Fibroblast of lung (primary cell): ENCODE measurements around the gene GPR34. TPM values are rescaled to one million over a fixed set of nuclear protein-coding genes. Genes with fewer than 3 reads are reported as not detected.
"Not testable (repeated sequence)": the region's sequence is repeated elsewhere in the genome, so short reads cannot be mapped to it uniquely, and the experiment has no call there.

ENCODE experiments used
- DNase-seq, 2 donors: peaks; one replicate each; pipeline versions ENCODE4 v3.0.0 to v3.0.0-alpha.2; 2010; ENCODE audit warnings: low read depth in 2 of 2
- H2AFZ ChIP-seq: 2 replicates; pipeline ENCODE4 v1.5.1; 2012; ENCODE audit warnings: low read length, control low read depth, inconsistent platforms
- H3K27ac ChIP-seq: 2 replicates; pipeline ENCODE4 v1.5.1; 2011; ENCODE audit warnings: low read length, control low read depth; ENCODE audit not compliant: insufficient read depth
- H3K27me3 ChIP-seq: 2 replicates; pipeline ENCODE4 v1.5.1; 2011; ENCODE audit warnings: mild to moderate bottlenecking, low read length; ENCODE audit not compliant: control insufficient read depth, insufficient read depth
- H3K36me3 ChIP-seq: 2 replicates; pipeline ENCODE4 v1.5.1; 2011; ENCODE audit warnings: low read length; ENCODE audit not compliant: control insufficient read depth, insufficient read depth
- H3K4me1 ChIP-seq: 2 replicates; pipeline ENCODE4 v1.5.1; 2011; ENCODE audit warnings: low read length; ENCODE audit not compliant: control insufficient read depth, insufficient read depth; ENCODE audit errors: extremely low read depth
- H3K4me2 ChIP-seq: 2 replicates; pipeline ENCODE4 v1.5.1; 2011; ENCODE audit warnings: low read length, control low read depth; ENCODE audit not compliant: insufficient read depth; ENCODE audit errors: extremely low read depth
- H3K4me3 ChIP-seq, 4 experiments: fragments of 200-600 bp in 1 of 4; sonication (generic) in 1 of 4; replicated peaks in 1 of 4; 2 replicates each; pipeline ENCODE4 v1.5.1; 2011 to 2016; ENCODE audit warnings: low read length in 4 of 4, low read depth in 3 of 4, mild to moderate bottlenecking in 3 of 4, control low read depth in 2 of 4, inconsistent platforms in 1 of 4, mixed read lengths in 1 of 4; ENCODE audit not compliant: insufficient read depth in 1 of 4; ENCODE audit errors: control extremely low read depth in 1 of 4
- H3K79me2 ChIP-seq: 2 replicates; pipeline ENCODE4 v1.5.1; 2012; ENCODE audit warnings: mild to moderate bottlenecking, low read length, inconsistent platforms; ENCODE audit not compliant: control insufficient read depth, insufficient read depth
- H3K9ac ChIP-seq: 2 replicates; pipeline ENCODE4 v1.5.1; 2011; ENCODE audit warnings: mild to moderate bottlenecking, low read length, control low read depth; ENCODE audit not compliant: insufficient read depth
- H3K9me3 ChIP-seq: 2 replicates; pipeline ENCODE4 v1.5.1; 2012; ENCODE audit warnings: low read depth, low read length; ENCODE audit not compliant: control insufficient read depth, insufficient read depth
- H4K20me1 ChIP-seq: 2 replicates; pipeline ENCODE4 v1.5.1; 2011; ENCODE audit warnings: low read length; ENCODE audit not compliant: control insufficient read depth, insufficient read depth; ENCODE audit errors: extremely low read depth
- CTCF ChIP-seq, 2 donors: IDR thresholded peaks in 1 of 2; conservative IDR thresholded peaks in 1 of 2; 1 replicate in 1 of 2; 2 replicates in 1 of 2; pipeline ENCODE4 v1.5.1; 2011 to 2012; ENCODE audit warnings: low read length in 2 of 2, control low read depth in 1 of 2, inconsistent platforms in 1 of 2, low read depth in 1 of 2, mild to moderate bottlenecking in 1 of 2
- EZH2 ChIP-seq: IDR thresholded peaks from 2 replicates; pipeline ENCODE4 v1.5.1; 2012; ENCODE audit warnings: low read length, control low read depth, mild to moderate bottlenecking; ENCODE audit errors: missing control alignments
- polyA plus RNA-seq, 2 donors: library from polyadenylated mRNA; depleted of rRNA in 1 of 2; stranded (reverse) in 1 of 2; unstranded in 1 of 2; fragments of >200 nt; gene quantifications; 2 replicates each; pipeline ENCODE4 v1.2.1, GENCODE V29; 2011 to 2012; ENCODE audit warnings: missing spikeins in 1 of 2
- total RNA-seq: library from RNA; depleted of rRNA; stranded (reverse); fragments of >200 nt; gene quantifications from 2 replicates; pipeline ENCODE4 v1.2.1, GENCODE V29; 2014

The GPR34 gene
- total and polyA plus RNA-seq, 2 donors (not counting 1 experiment from before 2014, with no cell fraction given), result not detected

GRCh38 chrX:41671082-41671481 lies 17.7 kb upstream of the GPR34 start:
- no peak overlapping the region for H3K4me2 ChIP-seq
- H2AFZ ChIP-seq, result no peak overlapping the region
- H3K36me3 ChIP-seq, result no peaks in the 10 kb centered on the region
- DNase-seq, result no peak
- TF ChIP-seq EZH2 (no peak), CTCF (conservative IDR thresholded peaks at IDR 0.05 in 1 of 2, IDR thresholded peaks at IDR 0.05 in 1 of 2; ENCODE audit: low read depth in 1 of 2, low read length in 2 of 2) (no peak)
- no peak overlapping the region for H3K4me3 ChIP-seq
- H3K4me1 ChIP-seq, result no peaks in the 10 kb centered on the region
- H3K9me3 ChIP-seq, result no peaks in the 10 kb centered on the region
- no peak overlapping the region for H3K9ac ChIP-seq
- no peaks in the 10 kb centered on the region for H3K27me3 ChIP-seq
- H4K20me1 ChIP-seq, result no peaks in the 10 kb centered on the region
- H3K27ac ChIP-seq, result no peak overlapping the region
- no peaks in the 10 kb centered on the region for H3K79me2 ChIP-seq

- no peak overlapping the region for H3K4me2 ChIP-seq
- H3K36me3 ChIP-seq, result no peaks in the 10 kb centered on the region
- no peaks in the 10 kb centered on the region for H3K4me1 ChIP-seq
- no peaks in the 10 kb centered on the region for H3K9me3 ChIP-seq
- no peaks in the 10 kb centered on the region for H3K79me2 ChIP-seq
- H3K4me3 ChIP-seq, result no peak overlapping the region
- no peak for DNase-seq
- no peak for TF ChIP-seq EZH2
- no peak for TF ChIP-seq CTCF (conservative IDR thresholded peaks at IDR 0.05 in 1 of 2, IDR thresholded peaks at IDR 0.05 in 1 of 2; ENCODE audit: low read depth in 1 of 2, low read length in 2 of 2)
- H2AFZ ChIP-seq, result no peak overlapping the region
- no peaks in the 10 kb centered on the region for H3K27me3 ChIP-seq
- H3K9ac ChIP-seq, result no peak overlapping the region
- H3K27ac ChIP-seq, result no peak overlapping the region
- H4K20me1 ChIP-seq, result no peaks in the 10 kb centered on the region
Observed at GRCh38 chrX:41672643-41673042, 16.1 kb upstream of the GPR34 start.

- not testable (repeated sequence) for H4K20me1 ChIP-seq, H3K36me3 ChIP-seq, H3K4me1 ChIP-seq, H3K27ac ChIP-seq, H3K4me3 ChIP-seq, H2AFZ ChIP-seq, H3K79me2 ChIP-seq, H3K9ac ChIP-seq, H3K9me3 ChIP-seq, DNase-seq, H3K4me2 ChIP-seq, H3K27me3 ChIP-seq
Observed at GRCh38 chrX:41676361-41676760, 12.4 kb upstream of the GPR34 start.
